HepG2 (cell line): Measurements from ENCODE around the gene DGKD. TPM values are rescaled to one million over a fixed set of nuclear protein-coding genes. Genes with fewer than 3 reads are reported as not detected.

Experiments used
- ATF3 ChIP-seq: sonication (generic); formaldehyde crosslinking; IDR thresholded peaks from 2 replicates; pipeline ENCODE4 v1.4.0; 2020; ENCODE audit warnings: missing genetic modification reagents
- CERS6 ChIP-seq: sonication (generic); formaldehyde crosslinking; IDR thresholded peaks from 2 replicates; pipeline ENCODE4 v1.5.0; 2020; ENCODE audit warnings: missing genetic modification reagents
- CHD2 ChIP-seq: IDR thresholded peaks from 2 replicates; pipeline ENCODE4 v1.6.1; 2011; ENCODE audit warnings: low read depth, low read length, improper control_type of control experiment
- DDIT3 ChIP-seq: sonication (generic); formaldehyde crosslinking; IDR thresholded peaks from 2 replicates; pipeline ENCODE4 v1.4.0; 2020; ENCODE audit warnings: mild to moderate bottlenecking, missing genetic modification reagents
- ESRRA ChIP-seq: sonication (generic); formaldehyde crosslinking; IDR thresholded peaks from 2 replicates; pipeline ENCODE4 v1.5.1; 2020; ENCODE audit warnings: mild to moderate bottlenecking, low read depth, missing genetic modification reagents
- HIC2 ChIP-seq: sonication (generic); formaldehyde crosslinking; IDR thresholded peaks from 2 replicates; pipeline ENCODE4 v1.9.0; 2022; ENCODE audit warnings: low read depth, missing genetic modification reagents
- HNF1A ChIP-seq, 2 experiments: sonication (generic) in 1 of 2; formaldehyde crosslinking in 1 of 2; IDR thresholded peaks; 2 replicates each; pipeline versions ENCODE4 v1.4.0 to v1.6.1; 2016 to 2020; ENCODE audit warnings: borderline replicate concordance in 1 of 2, low read depth in 1 of 2, mild to moderate bottlenecking in 1 of 2, missing genetic modification reagents in 1 of 2
- HNF1B ChIP-seq: sonication (generic); formaldehyde crosslinking; IDR thresholded peaks from 2 replicates; pipeline ENCODE4 v1.5.1; 2020; ENCODE audit warnings: mild to moderate bottlenecking, moderate library complexity, missing genetic modification reagents
- MTA1 ChIP-seq: sonication (generic); formaldehyde crosslinking; IDR thresholded peaks from 2 replicates; pipeline ENCODE4 v1.4.0; 2020; ENCODE audit warnings: missing genetic modification reagents, mild to moderate bottlenecking, borderline replicate concordance
- RFX1 ChIP-seq: fragments of 450-650 bp; IDR thresholded peaks from 2 replicates; pipeline ENCODE4 v1.6.1; 2017
- TP53 ChIP-seq: sonication (generic); formaldehyde crosslinking; conservative IDR thresholded peaks from 2 replicates; pipeline ENCODE4 v1.4.0; 2020; ENCODE audit warnings: missing genetic modification reagents
- ZNF138 ChIP-seq: sonication (generic); formaldehyde crosslinking; IDR thresholded peaks from 2 replicates; pipeline ENCODE4 v1.5.0; 2020; ENCODE audit warnings: mild to moderate bottlenecking, low read depth, missing genetic modification reagents
- ZNF263 ChIP-seq: sonication (generic); formaldehyde crosslinking; IDR thresholded peaks from 2 replicates; pipeline ENCODE4 v1.4.0; 2020; ENCODE audit warnings: missing genetic modification reagents
- ZNF275 ChIP-seq: sonication (generic); formaldehyde crosslinking; IDR thresholded peaks from 2 replicates; pipeline ENCODE4 v1.8.0; 2022; ENCODE audit warnings: missing genetic modification reagents, mild to moderate bottlenecking, inconsistent platforms, borderline replicate concordance
- ZNF331 ChIP-seq: sonication (generic); formaldehyde crosslinking; IDR thresholded peaks from 2 replicates; pipeline ENCODE4 v1.4.0; 2020; ENCODE audit warnings: missing genetic modification reagents
- ZNF496 ChIP-seq: sonication (generic); formaldehyde crosslinking; IDR thresholded peaks from 2 replicates; pipeline ENCODE4 v1.8.1; 2023; ENCODE audit warnings: mild to moderate bottlenecking, moderate library complexity, missing genetic modification reagents; ENCODE audit not compliant: insufficient replicate concordance
- ZNF605 ChIP-seq: sonication (generic); formaldehyde crosslinking; IDR thresholded peaks from 2 replicates; pipeline ENCODE4 v1.8.0; 2022; ENCODE audit warnings: mild to moderate bottlenecking, missing genetic modification reagents
- ZNF775 ChIP-seq: sonication (generic); formaldehyde crosslinking; IDR thresholded peaks from 2 replicates; pipeline ENCODE4 v1.4.0; 2020; ENCODE audit warnings: missing genetic modification reagents, mild to moderate bottlenecking, moderate library complexity, borderline replicate concordance
- polyA plus RNA-seq, 8 experiments: library from polyadenylated mRNA; depleted of rRNA in 3 of 8; stranded (reverse) in 7 of 8; unstranded in 1 of 8; fragments of >200 nt; fragmentation: Illumina TruSeq in 4 of 8; extraction: Trizol in 4 of 8; gene quantifications; 2 replicates each; pipeline versions ENCODE4 v1.2.1 to v1.2.3, GENCODE V29; 2011 to 2016; ENCODE audit warnings: low read depth in 4 of 8, missing spikeins in 1 of 8, mixed read lengths in 1 of 8; ENCODE audit not compliant: insufficient read depth in 1 of 8
- total RNA-seq, 5 experiments: library from RNA; depleted of rRNA; stranded (reverse); fragments of >200 nt; fragmentation: Illumina TruSeq; extraction: Trizol; gene quantifications; 2 replicates each; pipeline ENCODE4 v1.2.3, GENCODE V29; 2016; ENCODE audit warnings: low read depth in 1 of 5

Gene DGKD
- total and polyA plus RNA-seq, 2 of the 13 experiments (the other 11 are each of a cell fraction or from before 2014, with no cell fraction given), result 24.5 to 33.2 TPM

GRCh38 chr2:233384811-233385488 is 30.7 kb downstream of the DGKD start (continued):
- TF ChIP-seq CHD2, result no peak
- TF ChIP-seq ZNF263 (CRISPR knock-in tag), result peak; percentile 57; the same call in 1 of the 2 replicates
- TF ChIP-seq ZNF275 (CRISPR knock-in tag), result no peak
- TF ChIP-seq HNF1A (IDR thresholded peaks at IDR 0.05; ENCODE audit: low read depth), result no peak
- no peak for TF ChIP-seq HNF1A (CRISPR knock-in tag; IDR thresholded peaks at IDR 0.05; ENCODE audit: borderline replicate concordance)
- TF ChIP-seq ZNF605 (CRISPR knock-in tag), result 0 out of 2 replicates have a peak, but pooled peaks have one; percentile 29
- TF ChIP-seq CERS6 (CRISPR knock-in tag), result no peak
- TF ChIP-seq DDIT3 (CRISPR knock-in tag), result no peak
- TF ChIP-seq ZNF496 (CRISPR knock-in tag), result no peak
- TF ChIP-seq HNF1B, result 0 out of 2 replicates have a peak, but pooled peaks have one; percentile 4
- TF ChIP-seq ZNF138 (CRISPR knock-in tag), result no peak
- TF ChIP-seq HIC2 (CRISPR knock-in tag), result peak; percentile 94
- no peak for TF ChIP-seq ZNF331 (CRISPR knock-in tag)
- TF ChIP-seq TP53 (CRISPR knock-in tag), result no peak
- TF ChIP-seq ESRRA (CRISPR knock-in tag), result no peak
- no peak for TF ChIP-seq ATF3 (CRISPR knock-in tag)
- no peak for TF ChIP-seq RFX1
- no peak for TF ChIP-seq MTA1 (CRISPR knock-in tag)
- TF ChIP-seq ZNF775 (CRISPR knock-in tag), result no peak
